HG03354 (cell line): ENCODE measurements around the gene ARR3.
"Not testable (repeated sequence)": the region's sequence is repeated elsewhere in the genome, so short reads cannot be mapped to it uniquely, and the experiment has no call there.

ENCODE experiments used
- ATAC-seq: cut with Tn5 transposase; IDR thresholded peaks from one replicate; pipeline ENCODE4 v1.9.1; 2021; ENCODE audit warnings: mild to moderate bottlenecking; ENCODE audit not compliant: unreplicated experiment, poor library complexity, severe bottlenecking

ARR3 gene

GRCh38 chrX:70268034-70268433 is at the start of gene ARR3:
TSS of gene ARR3 (plus strand) at chrX:70268334. CDS start at chrX:70269386, 1,052 bp downstream.
- no peak for ATAC-seq

- no peak for ATAC-seq
Observed at GRCh38 chrX:70219938-70220764, 48.0 kb upstream of the ARR3 start.

GRCh38 chrX:70226048-70226447 is 42.1 kb upstream of the ARR3 start:
- ATAC-seq: no peak

GRCh38 chrX:70226687-70227086 is 41.4 kb upstream of the ARR3 start:
- ATAC-seq: no peak

GRCh38 chrX:70231666-70232065 is 36.5 kb upstream of the ARR3 start:
- ATAC-seq: no peak

GRCh38 chrX:70234355-70234754 is 33.8 kb upstream of the ARR3 start, which contains the start of gene AWAT1:
TSS of gene AWAT1 (plus strand) at chrX:70234655. CDS start at chrX:70234696, 41 bp downstream.
- ATAC-seq: no peak

- ATAC-seq: no peak
Observed at GRCh38 chrX:70240751-70241150, 27.4 kb upstream of the ARR3 start.

- no peak for ATAC-seq
Observed at GRCh38 chrX:70241501-70241900, 26.6 kb upstream of the ARR3 start.

GRCh38 chrX:70243601-70244000 is 24.5 kb upstream of the ARR3 start:
- not testable (repeated sequence) for ATAC-seq

- no peak for ATAC-seq
Observed at GRCh38 chrX:70244881-70245280, 23.3 kb upstream of the ARR3 start.

- ATAC-seq: no peak
Observed at GRCh38 chrX:70247252-70247651, 20.9 kb upstream of the ARR3 start.

- no peak for ATAC-seq
Observed at GRCh38 chrX:70252491-70252890, 15.6 kb upstream of the ARR3 start.

GRCh38 chrX:70253377-70254062 is 14.6 kb upstream of the ARR3 start:
- ATAC-seq: no peak

- no peak for ATAC-seq
Observed at GRCh38 chrX:70254063-70254400, 14.1 kb upstream of the ARR3 start.

GRCh38 chrX:70254909-70255308 is 13.2 kb upstream of the ARR3 start:
- ATAC-seq: no peak

- no peak for ATAC-seq
Observed at GRCh38 chrX:70255452-70255851, 12.7 kb upstream of the ARR3 start.

- ATAC-seq: no peak
Observed at GRCh38 chrX:70257423-70258288, 10.5 kb upstream of the ARR3 start.

GRCh38 chrX:70260104-70260503 is 8.0 kb upstream of the ARR3 start, which contains the start of gene P2RY4:
TSS of gene P2RY4 (minus strand) at chrX:70260204. CDS start at chrX:70259624, 580 bp downstream.
- ATAC-seq: no peak

GRCh38 chrX:70262952-70263567 is 5.1 kb upstream of the ARR3 start:
- ATAC-seq: peak; percentile 75

GRCh38 chrX:70264784-70265183 is 3.4 kb upstream of the ARR3 start:
- no peak for ATAC-seq
